Measurements from ENCODE around the gene DLX1.
A peak's percentile ranks its signal among the peaks of the same experiment; 100 is the strongest.
"Not testable (repeated sequence)": the region's sequence is repeated elsewhere in the genome, so short reads cannot be mapped to it uniquely, and the experiment has no call there.

Gene DLX1

DNA sequence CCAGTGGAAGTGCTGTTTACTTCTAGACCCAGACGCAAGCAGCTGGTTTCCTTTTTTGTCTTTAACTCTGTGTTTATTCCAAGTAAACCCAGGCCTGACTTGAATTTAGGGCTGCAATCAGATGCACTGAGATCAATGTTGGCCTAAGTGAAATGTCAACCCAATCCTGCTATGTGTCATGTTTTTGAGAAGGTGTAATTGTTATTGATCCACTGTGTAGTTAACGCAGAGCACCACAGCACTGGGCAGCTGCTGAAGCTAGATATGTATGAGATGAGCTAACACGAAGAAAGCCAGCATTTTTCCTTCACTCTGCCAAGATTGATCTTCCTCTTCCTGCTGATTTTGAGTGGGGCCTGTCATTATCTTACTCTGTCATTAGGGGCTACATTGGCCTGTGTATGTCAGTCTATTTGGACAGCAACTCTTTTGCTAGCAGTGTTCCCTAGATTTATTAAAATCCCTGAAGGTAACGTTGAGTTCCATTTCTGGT lies 18.9 kb upstream of the DLX1 start:
- DNase-seq, result no peak

- not testable (repeated sequence) for DNase-seq
Observed at GRCh38 chr2:172067905-172068304, 17.4 kb upstream of the DLX1 start.

- DNase-seq, result no peak
Observed at GRCh38 chr2:172070936-172071335, 14.4 kb upstream of the DLX1 start.

GRCh38 chr2:172072303-172072702 lies 13.0 kb upstream of the DLX1 start:
- DNase-seq, result no peak

DNA sequence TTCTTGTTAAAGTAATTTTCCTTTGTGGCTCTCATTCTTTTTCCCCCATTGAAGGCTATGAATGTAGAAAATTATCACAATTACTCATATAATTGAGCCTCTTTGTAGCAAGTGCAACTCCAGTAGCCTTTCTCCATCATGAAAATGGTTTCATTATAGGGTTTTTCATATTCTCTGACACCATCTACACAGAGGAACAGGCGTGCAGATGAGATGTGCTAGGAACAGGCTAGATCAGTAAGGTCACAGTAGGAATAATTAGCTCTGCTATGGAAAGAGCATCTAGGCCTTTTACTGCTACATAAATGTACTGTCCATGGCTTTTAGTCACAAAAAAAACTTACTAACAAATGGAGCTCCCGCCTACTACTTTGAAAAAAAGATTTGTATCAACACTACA lies 12.6 kb upstream of the DLX1 start:
- DNase-seq, result no peak

DNA sequence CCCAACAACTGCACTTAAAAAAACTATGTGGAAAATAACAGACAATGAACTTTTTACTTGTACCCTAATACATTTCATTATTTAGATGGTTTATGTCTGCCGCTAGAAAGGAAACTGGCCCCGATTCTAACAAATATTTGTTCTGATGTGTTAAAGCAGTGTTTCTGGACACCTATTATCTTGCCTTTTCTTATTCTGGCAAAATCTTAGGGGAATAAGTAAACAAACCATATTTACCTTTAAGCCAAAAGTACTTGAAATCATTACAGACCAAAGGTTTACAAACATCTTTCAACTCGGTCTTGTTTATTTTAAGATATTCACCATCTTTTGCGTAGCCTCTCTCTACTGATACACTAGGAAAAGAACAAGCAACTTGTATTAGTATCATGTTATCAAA lies 11.8 kb upstream of the DLX1 start:
- DNase-seq, result no peak

GRCh38 chr2:172074254-172074653 lies 11.1 kb upstream of the DLX1 start:
- DNase-seq, result no peak

DNA sequence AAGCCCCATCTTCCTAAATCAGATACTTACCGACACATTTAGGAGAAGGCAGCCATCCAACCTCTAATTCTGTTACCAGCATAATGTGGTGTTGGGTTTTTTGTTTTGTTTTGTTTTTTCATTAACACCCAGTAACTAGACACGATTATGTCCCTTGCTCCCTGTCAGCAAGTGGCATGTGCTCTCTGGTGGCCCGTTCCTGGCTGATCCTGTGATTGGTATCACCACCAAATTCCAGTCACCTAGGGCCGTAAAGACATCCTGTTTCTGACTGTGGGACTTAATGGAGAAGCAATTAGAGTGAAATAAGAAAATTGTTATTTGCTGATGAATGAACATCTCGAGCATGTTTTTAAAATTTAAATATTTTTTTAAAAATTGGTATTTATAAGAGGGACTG lies 5.9 kb upstream of the DLX1 start:
- DNase-seq, result no peak

DNA sequence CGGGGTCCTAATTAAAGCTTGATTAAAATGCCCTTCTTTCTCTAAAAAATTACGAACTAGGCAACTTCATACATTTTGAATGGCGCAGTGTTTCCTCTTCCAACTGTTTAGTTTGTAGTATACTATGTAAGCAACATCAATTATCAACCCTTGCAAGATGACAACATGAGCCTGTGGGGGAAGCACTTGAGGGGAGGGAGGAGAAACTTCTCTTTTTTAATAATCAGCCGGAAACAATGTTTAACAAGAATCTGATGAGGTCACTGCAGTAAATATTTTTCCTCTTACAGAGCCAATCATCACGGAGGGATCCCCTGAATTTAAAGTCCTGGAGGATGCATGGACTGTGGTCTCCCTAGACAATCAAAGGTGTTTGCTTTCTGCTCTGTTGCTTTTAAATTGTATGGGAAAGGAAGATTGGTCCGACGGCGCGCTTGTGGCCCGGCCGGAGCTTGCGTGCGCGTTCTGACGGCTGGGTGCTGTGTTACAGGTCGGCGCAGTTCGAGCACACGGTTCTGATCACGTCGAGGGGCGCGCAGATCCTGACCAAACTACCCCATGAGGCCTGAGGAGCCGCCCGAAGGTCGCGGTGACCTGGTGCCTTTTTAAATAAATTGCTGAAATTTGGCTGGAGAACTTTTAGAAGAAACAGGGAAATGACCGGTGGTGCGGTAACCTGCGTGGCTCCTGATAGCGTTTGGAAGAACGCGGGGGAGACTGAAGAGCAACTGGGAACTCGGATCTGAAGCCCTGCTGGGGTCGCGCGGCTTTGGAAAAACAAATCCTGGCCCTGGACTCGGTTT lies 5.3 kb upstream of the DLX1 start:
- DNase-seq, result no peak

- no peak for DNase-seq
Observed at GRCh38 chr2:172080641-172081220, 4.6 kb upstream of the DLX1 start.

GRCh38 chr2:172081221-172082022 lies 3.9 kb upstream of the DLX1 start:
- no peak for DNase-seq

DNA sequence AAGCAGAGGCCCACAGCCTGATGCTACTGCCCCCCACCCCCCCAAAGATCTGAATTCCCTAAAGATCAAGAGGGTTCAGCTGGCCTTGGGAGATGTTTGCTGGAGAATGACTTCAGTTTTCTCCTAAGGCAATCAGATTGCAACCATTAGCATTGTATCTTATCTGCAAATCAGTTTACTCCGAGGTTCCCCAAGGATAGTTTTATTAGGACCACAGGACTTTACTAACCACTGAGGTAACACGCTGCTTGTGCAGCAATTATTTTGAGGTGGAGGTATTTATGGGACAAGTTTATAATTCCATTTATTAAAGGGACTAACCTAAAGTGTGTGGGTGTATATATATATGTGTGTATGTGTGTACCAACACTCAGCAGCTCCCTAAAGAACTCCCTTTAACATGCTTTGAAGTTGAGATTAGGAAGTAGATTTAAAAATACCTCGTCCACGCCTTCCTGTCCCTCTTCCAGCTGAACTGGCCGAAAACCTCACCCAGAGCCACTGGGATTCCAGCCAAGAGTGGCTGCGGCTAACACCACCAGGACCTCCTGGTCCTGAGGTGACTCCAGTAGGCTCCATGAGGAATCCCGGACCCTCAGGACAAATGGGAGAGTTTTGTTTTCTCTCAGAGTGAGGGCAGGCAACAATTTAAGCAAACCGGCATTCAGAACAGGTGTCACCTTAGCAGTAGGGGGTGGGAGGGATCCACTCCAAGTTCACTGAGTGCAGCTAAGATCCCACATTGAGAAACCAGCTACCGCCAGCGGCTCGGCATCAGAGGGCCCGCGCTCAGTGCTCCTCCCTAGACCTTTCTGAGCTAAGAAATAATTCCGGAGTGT lies 3.0 kb upstream of the DLX1 start:
- no peak for DNase-seq

- no peak for DNase-seq
Observed at GRCh38 chr2:172082944-172083627, 2.2 kb upstream of the DLX1 start.

DNA sequence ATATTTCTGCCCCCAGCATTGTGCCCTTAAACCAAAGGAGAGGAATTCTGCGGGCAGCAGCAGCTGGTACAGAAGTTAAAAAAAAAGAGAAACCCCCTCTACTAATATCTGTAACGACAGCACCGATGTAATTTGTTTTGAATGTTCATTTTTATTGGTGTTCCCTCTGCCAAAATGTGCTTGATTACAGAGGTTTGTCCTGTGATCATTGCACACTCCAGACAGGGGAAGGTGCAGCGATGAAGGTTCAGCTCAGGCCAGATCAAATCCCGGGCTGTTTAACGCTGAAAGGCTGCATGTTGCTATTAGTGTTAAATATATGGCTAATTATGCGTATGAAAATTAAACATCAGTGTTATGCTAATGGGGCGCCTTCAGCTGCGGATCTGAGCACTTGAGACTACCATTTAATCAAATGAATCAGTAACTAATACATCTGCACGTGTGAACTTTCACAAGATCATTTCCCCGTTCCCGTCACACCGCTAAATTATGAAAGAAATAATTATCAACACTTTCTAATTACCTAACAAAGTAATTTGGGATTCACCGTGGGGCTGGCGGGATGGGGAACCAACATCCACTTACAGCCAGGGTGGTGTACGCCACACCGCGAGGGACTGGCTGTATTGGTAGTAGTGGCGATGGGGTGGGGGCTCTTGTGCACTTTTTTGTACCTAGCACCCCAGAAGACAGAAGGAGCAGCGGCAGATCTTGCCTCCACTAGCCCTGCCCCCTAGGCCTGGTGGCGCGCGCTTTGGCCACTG lies 1.5 kb upstream of the DLX1 start:
- DNase-seq, result no peak

DNA sequence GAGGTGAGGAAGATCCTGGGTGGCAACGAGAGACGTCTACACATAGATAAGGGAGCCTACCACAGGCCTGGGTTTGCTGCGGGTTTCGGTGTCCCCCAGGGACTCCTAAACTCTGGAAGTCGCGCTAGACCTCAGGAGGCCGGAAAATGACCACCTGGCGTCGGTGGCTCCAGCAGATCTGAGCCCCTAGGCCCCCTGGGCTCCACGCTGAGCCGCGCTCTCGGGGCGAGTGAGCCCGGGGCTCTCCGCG lies 987 bp upstream of the DLX1 start:
- no peak for DNase-seq

DNA sequence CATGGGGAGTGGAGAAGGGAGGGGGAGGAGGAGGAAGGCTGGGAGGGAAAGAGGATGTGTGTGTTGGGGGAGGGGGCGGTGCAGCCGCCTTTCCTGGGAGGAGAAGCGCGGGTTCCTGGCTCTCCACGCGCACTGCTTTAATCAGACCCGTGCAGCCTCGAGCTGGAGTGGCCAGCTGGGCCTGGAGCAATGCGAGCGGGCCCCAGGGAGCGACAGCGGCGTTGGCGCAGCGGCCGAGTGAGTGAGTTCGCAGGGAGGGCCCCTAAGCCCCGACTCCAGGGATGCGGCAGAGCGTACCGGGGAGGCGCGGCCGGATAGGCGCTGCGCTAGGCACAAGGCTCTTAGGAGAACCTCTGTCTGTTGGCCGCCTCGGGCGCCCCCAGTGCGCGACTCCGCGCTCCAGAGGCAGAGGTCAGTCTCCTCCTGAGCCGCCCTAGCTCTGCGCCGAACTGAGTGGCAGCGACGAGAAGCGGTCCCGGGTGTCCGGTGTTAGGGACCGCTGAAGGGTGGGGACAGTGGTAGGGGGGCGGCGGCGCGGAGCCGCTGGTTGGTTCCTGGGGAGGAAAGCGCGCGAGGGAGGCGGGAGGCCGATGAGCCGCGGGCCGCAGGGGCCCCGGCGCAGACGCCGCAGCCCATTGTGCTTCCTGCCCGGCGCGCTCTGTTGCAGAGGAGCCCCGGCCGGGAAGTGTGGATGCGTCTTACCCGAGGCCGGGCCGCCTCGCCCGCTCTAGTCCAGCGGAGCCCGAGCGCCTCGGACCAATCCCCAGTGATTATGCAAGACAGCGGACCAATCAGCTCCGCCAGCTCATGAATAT lies 455 bp upstream of the DLX1 start:
- peak; percentile 88 for DNase-seq

GRCh38 chr2:172086241-172087206 lies 1.2 kb downstream of the DLX1 start:
- DNase-seq, result peak; percentile 33

DNA sequence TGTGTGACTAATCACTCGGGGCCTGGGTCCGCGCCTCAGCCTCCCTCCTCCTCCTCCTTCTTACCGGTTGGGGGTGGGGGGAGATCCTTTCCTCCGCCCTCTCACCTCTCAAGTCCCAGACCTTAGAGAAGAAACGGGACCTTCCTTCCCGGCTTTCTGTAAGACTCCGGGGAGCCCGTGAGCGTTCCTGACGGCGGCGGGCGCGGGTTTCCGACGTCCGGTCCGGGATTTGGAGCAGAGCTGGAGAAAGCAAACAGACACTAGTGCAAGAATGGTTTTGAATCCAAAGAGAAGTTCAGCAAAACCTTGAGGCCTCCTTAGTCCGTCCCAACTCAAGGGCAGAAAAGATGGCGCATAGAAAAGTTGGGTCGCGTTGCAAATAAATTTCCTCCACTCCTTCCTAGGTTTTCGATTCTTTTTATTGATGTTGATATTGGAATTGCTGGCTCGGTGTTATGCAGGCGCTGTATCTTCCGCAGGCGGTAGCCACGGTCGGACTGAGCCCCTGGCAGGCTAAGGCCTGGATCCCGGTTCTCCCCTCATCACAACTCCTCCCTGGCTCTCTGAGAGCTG lies 2.0 kb downstream of the DLX1 start:
- peak; percentile 33 for DNase-seq

- DNase-seq, result no peak
Observed at GRCh38 chr2:172087780-172088244, 2.5 kb downstream of the DLX1 start.
